ENCODE data around the gene BIRC3.

DNA sequence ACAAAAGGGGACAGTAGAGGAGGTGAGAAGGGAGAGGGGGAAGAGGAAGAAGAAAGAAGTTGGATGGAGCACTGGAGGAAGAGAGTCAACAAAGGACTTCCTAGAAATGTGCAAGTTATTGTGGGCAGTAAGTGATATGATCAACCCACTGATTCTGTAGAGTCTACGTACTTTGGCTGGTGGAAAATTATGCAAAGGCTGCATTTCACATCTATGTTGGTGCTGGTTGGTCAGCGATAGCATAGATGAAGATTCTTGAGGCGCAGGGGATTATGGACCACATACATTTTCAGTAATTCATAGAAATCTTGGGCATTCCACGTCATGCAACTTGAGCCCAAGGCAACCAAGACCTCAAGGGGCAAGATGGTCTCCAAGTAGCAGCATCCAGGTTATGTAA is 12.6 kb upstream of the BIRC3 start:
- TF ChIP-seq SP1 (IDR thresholded peaks at IDR 0.05; ENCODE audit: low read depth) (no peak), CTCF (IDR thresholded peaks at IDR 0.05 in 2 of 3, conservative IDR thresholded peaks at IDR 0.05 in 1 of 3; ENCODE audit: borderline replicate concordance in 1 of 3, insufficient read depth in 1 of 3, low read depth in 2 of 3, low read length in 2 of 3) (no peak), EZH2 (IDR thresholded peaks at IDR 0.05) (no peak), ZNF274 (IDR thresholded peaks at IDR 0.05; ENCODE audit: low read depth, low read length) (no peak), EZH2phosphoT487 (IDR thresholded peaks at IDR 0.05; ENCODE audit: borderline replicate concordance) (no peak), ZBTB33 (IDR thresholded peaks at IDR 0.05; ENCODE audit: extremely low read depth, insufficient replicate concordance, low read length) (no peak), POLR2A (IDR thresholded peaks at IDR 0.05; ENCODE audit: borderline replicate concordance, extremely low read depth, insufficient read depth, insufficient read length) (no peak), REST (IDR thresholded peaks at IDR 0.05; ENCODE audit: low read depth) (no peak), JUND (IDR thresholded peaks at IDR 0.05) (no peak), ATF3 (IDR thresholded peaks at IDR 0.05) (no peak), EGR1 (IDR thresholded peaks at IDR 0.05; ENCODE audit: low read depth) (no peak)
